ENCODE measurements around the gene SH3GL2.

DNA sequence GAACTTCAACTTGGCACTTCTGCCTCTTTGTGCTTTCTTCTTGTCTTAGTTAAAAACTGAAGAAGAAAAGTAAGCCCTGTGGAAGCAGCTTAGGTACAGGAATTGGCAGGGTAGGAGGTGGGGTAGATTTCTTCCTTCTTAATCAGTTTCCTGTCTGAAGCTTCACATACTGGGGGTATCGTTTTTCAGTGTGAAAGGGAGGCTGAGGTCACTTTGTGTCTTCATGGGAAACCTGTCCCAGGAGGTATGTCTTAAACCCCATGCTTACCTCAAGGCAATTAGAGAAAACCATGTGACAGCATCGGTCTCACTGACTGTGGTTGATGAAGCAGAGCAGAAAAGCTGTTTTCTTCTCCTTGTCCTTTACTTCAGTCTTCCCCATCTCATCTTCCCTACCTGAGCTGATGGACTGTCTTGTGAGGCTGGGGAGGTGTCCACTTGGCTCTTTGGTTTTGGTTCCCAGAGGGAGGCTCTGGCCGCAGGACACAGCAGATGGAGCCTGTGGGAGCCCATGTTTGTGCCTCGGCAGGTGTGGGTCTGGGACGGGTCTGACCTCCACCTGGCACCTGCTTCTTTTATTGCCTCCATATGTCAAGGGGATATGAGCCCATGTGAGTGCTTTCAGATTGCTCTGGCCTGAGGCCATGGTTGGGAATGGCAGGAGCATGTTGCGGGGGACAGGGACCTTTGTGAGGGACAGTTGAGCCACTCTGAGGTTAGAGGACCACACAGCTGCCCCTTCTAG is 47.0 kb downstream of the SH3GL2 start:
- TF ChIP-seq, protein P1, sequence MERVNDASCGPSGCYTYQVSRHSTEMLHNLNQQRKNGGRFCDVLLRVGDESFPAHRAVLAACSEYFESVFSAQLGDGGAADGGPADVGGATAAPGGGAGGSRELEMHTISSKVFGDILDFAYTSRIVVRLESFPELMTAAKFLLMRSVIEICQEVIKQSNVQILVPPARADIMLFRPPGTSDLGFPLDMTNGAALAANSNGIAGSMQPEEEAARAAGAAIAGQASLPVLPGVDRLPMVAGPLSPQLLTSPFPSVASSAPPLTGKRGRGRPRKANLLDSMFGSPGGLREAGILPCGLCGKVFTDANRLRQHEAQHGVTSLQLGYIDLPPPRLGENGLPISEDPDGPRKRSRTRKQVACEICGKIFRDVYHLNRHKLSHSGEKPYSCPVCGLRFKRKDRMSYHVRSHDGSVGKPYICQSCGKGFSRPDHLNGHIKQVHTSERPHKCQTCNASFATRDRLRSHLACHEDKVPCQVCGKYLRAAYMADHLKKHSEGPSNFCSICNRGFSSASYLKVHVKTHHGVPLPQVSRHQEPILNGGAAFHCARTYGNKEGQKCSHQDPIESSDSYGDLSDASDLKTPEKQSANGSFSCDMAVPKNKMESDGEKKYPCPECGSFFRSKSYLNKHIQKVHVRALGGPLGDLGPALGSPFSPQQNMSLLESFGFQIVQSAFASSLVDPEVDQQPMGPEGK (CRISPR knock-in tag; IDR thresholded peaks at IDR 0.05; ENCODE audit: borderline replicate concordance): no peak
- TF ChIP-seq GLIS3 (CRISPR knock-in tag; IDR thresholded peaks at IDR 0.05) (no peak), ARNTL (CRISPR knock-in tag; IDR thresholded peaks at IDR 0.05; ENCODE audit: borderline replicate concordance, low read depth) (no peak), ZNF70 (CRISPR knock-in tag; IDR thresholded peaks at IDR 0.05) (no peak), OSR1 (CRISPR knock-in tag; IDR thresholded peaks at IDR 0.05) (no peak), ESRRG (CRISPR knock-in tag; IDR thresholded peaks at IDR 0.05) (no peak), TCF4 (CRISPR knock-in tag; IDR thresholded peaks at IDR 0.05; ENCODE audit: borderline replicate concordance) (no peak), ZC3H10 (CRISPR knock-in tag; IDR thresholded peaks at IDR 0.05) (no peak)
- TF ChIP-seq, protein P2, sequence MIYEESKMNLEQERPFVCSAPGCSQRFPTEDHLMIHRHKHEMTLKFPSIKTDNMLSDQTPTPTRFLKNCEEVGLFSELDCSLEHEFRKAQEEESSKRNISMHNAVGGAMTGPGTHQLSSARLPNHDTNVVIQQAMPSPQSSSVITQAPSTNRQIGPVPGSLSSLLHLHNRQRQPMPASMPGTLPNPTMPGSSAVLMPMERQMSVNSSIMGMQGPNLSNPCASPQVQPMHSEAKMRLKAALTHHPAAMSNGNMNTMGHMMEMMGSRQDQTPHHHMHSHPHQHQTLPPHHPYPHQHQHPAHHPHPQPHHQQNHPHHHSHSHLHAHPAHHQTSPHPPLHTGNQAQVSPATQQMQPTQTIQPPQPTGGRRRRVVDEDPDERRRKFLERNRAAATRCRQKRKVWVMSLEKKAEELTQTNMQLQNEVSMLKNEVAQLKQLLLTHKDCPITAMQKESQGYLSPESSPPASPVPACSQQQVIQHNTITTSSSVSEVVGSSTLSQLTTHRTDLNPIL (CRISPR knock-in tag; IDR thresholded peaks at IDR 0.05; ENCODE audit: low read depth): no peak
